ENCODE data around the gene TOP1. TPM values are rescaled to one million over a fixed set of nuclear protein-coding genes. Genes with fewer than 3 reads are reported as not detected.

Gene TOP1
- total and polyA plus RNA-seq, 2 of the 4 experiments (the other 2 are of a cell fraction) = 14.0 to 21.5 TPM

GRCh38 chr20:41166201-41167117, 137.8 kb downstream of the TOP1 start (continued):
- TF ChIP-seq CTCF (conservative IDR thresholded peaks at IDR 0.05; ENCODE audit: low read depth, low read length) = no peak
- TF ChIP-seq RCOR1 (IDR thresholded peaks at IDR 0.05; ENCODE audit: insufficient replicate concordance, low read length) = no peak
- TF ChIP-seq CHD1 (IDR thresholded peaks at IDR 0.05; ENCODE audit: low read depth, low read length) = no peak
- no peak for TF ChIP-seq FOS (IDR thresholded peaks at IDR 0.05; ENCODE audit: low read depth, low read length)
- no peak for TF ChIP-seq MAZ (IDR thresholded peaks at IDR 0.05; ENCODE audit: borderline replicate concordance, low read depth, low read length)
